Suppressor macrophage treated with lipopolysaccharide for 1 hour (primary cell): ENCODE data around the gene ZNF584.
A peak's percentile ranks its signal among the peaks of the same experiment; 100 is the strongest.
"Not testable (repeated sequence)": the region's sequence is repeated elsewhere in the genome, so short reads cannot be mapped to it uniquely, and the experiment has no call there.

Experiments
- DNase-seq, 3 donors: peaks; one replicate each; pipeline ENCODE4 v3.0.0-alpha.2; 2020 to 2022

Gene ZNF584

GRCh38 chr19:58408152-58409009, at the start of gene ZNF584:
Gene ZNF584 (plus strand): TSS chr19:58408649. CDS start chr19:58409148, 499 bp downstream.
- peak; percentile 96 to 98 (median 98) for DNase-seq

DNA sequence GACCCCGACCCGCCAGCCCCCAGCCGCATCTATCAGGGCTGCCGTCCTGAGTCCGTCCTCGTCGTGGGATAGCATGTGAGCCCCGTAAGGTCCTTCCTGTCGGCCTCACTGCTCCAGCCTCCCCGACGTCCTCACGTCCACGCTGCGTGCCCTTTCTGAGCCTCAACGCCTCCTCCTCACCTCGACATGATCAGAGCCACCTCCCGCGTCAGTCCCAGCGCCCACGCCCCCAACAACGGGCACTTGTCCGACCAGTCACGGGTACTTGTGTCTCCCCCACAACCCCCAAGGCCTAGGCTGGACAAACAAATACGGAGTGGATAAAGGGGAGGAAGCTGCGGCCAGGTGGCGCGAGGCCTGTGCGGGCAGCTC, 46.6 kb upstream of the ZNF584 start:
- peak; percentile 32 to 55 (median 33) for DNase-seq

GRCh38 chr19:58362272-58362994, 46.0 kb upstream of the ZNF584 start, which contains the start of gene ZNF497:
Gene ZNF497 (minus strand): TSS chr19:58362751. CDS start chr19:58357635, 5,116 bp downstream.
- DNase-seq, result peak; percentile 97 to 98 (median 98)

DNA sequence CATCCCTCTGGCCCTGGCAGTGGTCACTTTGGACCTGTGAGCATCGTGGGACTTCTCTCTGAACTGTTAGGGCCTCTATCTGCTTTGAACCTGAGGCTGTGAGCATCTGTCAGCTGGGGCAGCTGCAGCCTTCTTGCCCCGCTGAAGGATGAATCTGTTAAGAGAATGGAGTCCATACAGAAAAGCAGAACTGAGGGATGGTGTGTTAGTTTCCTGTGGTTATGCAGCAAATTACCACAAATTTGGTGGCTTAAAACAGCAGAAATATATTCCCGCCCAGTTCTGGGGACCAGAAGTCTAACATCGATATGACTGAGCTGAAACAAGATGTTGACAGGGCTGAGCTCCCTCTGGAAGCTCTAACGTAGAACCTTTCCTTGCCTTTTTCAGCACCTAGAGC, 44.3 kb upstream of the ZNF584 start:
- DNase-seq, result peak in 2 of 3 donors; percentile 24 to 40

DNA sequence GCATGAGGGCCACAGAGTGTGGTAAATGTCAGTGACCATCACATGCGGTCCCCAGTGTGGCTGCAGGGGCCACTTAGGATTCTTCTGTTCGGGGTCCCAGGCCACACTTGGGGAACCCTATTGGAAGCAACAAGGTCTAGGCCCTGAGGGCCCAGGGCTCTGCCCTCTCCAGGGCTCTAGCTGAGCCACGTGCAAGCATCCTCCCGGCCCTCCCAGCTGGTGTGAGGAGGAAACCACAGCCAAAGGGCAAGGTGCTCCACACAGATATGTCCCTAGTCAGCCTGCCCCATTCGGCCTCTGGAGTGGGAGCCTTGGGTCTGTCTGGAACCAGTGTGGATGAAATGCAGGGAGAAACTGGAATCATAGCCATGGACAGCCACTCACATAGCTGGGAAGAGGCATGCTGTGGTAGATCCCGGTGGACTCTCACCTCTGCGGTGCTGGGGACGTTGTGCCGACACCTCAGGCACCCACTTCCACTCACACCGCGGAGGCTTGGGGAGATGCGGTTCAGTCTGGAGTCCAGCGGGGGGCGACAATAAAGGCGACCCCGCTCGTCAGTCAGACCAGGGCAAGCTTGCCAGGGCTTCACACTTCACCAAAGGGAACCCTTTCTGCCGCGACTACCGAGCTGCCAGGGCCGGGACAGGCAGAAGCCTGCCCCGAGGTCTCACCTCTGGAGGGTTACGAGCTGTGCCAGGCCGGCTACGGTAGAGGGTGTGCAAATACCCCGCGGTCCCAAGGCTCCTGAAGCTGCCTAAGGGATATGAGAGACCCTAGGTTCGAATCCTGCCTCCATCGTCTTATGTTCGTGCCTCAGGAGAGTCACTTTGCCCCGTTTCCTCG, 41.6 kb upstream of the ZNF584 start:
- no peak for DNase-seq

DNA sequence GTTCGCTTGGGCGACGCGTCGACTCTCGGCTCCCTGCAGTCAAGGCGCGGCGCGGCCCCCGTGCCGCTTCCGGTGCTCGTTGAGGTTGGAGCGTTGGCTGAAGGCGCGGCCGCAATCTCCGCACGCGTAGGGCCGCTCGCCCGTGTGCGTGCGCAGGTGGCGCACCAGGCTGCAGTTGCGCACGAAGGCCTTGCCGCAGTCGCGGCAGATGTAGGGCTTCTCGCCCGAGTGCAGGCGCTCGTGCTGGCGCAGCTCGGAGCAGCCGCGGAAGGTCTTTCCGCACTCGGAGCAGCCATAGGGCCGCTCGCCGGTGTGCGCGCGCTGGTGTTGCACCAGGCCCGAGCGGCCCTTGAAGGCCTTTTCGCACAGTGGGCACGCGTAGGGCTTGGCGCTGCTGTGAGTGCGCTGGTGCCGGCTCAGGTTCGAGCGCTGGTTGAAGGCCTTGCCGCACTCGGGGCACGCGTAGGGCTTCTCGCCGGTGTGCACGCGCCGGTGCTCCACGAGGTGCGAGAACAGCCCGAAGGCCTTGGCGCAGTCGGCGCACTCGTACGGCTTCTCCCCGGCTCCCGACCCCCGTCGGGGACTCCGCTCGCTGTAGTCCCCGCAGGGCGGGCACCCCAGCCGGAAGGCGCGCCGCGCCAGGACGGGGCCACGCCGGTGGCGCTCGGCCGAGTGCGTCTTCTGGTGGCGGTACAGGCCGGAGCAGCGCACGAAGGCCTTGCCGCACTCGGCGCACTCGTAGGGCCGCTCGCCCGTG, 40.6 kb upstream of the ZNF584 start:
- DNase-seq, result no peak

- no peak for DNase-seq
These were observed 39.7 kb upstream of the ZNF584 start for GRCh38 chr19:58368561-58369360.

- no peak for DNase-seq
These were observed 35.9 kb upstream of the ZNF584 start for GRCh38 chr19:58372311-58373133.

- peak in 2 of 3 donors; percentile 47 to 53 for DNase-seq
These were observed 34.2 kb upstream of the ZNF584 start for GRCh38 chr19:58374200-58374599.

DNA sequence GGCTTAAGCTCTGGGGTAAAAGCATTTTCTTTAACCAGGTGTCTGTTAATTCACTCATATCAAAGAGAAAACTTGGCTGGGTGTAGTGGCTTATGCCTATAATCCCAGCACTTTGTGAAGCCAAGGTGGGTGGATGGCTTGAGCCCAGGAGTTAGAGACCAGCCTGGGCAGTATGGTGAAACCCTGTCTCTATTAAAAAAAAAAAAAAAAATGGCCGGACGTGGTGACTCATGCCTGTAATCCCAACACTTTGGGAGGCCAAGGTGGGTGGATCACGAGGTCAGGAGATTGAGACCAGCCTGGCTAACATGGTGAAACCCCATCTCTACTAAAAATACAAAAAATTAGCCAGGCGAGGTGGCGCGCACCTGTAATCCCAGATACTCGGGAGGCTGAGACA, 31.7 kb upstream of the ZNF584 start:
- not testable (repeated sequence) for DNase-seq

DNA sequence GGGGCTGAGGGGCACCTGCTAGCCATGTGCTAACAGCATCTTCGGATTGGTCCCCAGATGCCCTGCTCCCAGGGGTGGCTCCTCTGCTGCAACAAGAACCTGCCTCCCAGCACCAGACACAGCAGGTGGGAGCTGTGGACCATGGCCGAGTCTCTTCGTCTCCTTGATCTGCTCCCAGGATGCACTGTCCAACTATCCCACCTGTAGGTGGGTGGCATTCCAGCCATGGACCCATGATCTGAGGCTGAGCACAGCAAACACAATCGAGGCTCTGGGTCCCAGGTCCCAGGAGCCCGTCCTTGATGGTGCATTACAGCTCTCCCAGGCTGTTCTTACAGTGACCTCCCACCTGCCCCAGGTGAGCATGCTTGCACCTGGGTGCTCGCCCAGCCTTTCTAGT, 29.2 kb upstream of the ZNF584 start:
- no peak for DNase-seq

DNA sequence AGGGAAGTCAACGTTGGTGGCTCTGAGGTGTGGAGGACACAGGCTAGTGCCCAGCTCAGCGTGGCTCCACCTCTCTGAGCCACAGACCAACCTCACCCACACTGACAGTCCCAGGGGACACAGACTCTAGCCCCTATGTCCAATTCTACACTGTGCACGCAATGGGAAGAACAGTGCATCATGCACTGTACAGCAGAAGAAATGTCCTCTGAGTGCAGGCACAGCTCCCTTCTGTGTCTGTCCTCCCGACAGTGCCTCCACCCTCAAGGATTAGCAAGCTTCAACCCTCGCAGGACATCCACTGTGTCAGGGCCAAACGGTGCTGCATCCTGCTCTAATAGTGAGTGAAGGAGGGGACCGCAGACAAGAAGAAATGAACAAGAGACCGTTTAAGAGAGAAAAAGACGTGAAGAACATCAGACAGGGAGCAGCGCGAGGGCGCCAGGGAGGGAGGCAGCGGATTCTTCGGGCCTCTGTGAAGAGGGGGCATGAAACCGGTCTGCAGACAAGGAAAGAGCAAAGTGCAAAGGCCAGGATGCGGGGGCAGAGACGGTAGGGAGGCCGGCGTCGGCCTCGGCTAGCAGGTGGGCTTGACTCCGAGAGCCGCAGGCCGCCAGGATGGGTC, 28.3 kb upstream of the ZNF584 start:
- DNase-seq, result no peak

DNA sequence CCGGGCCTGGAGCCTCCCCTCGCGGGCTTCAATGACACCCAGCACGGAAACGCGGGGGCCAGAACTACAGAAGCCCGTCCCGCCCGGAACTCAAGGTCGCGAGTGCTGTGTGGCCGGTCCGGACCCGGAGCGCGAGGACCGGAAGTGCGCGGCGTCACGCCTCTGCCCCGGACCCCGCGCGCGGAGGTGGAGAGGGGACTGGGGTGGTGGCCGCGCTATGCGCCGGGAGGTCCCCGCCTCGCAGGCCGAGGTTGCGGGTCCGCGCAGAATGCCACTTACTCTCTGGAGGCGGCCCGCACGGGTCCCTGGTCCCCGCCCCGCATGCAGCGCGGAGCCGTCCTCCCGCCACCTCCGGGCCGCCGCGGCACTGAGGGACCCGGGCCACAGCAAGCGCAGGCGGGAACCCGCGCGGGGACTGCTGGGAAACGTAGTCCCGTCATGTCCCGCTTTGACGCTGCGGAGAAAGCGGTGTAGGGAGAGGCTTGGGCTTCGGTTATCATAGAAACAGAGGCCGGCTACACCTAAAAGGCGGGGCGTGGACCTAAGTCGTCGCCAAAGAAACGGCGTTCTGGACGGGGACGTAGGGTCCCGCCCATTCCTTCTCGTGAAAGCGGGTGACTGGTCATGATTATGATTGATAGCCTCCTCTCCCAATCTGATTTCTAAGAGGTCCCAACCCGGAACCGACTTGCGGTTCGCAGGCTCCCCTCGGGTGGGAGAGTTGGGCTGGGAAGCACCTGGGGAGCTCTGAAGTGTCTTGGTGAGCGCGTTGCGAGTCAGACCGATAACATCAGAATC, 27.6 kb upstream of the ZNF584 start, which contains the start of gene ZNF837:
Gene ZNF837, minus strand, starts transcription at position 369 of the 798 bp plus-strand sequence. CDS start 11,698 bp downstream, outside the sequence.
- DNase-seq, result peak; percentile 99 to 100 (median 100)

DNA sequence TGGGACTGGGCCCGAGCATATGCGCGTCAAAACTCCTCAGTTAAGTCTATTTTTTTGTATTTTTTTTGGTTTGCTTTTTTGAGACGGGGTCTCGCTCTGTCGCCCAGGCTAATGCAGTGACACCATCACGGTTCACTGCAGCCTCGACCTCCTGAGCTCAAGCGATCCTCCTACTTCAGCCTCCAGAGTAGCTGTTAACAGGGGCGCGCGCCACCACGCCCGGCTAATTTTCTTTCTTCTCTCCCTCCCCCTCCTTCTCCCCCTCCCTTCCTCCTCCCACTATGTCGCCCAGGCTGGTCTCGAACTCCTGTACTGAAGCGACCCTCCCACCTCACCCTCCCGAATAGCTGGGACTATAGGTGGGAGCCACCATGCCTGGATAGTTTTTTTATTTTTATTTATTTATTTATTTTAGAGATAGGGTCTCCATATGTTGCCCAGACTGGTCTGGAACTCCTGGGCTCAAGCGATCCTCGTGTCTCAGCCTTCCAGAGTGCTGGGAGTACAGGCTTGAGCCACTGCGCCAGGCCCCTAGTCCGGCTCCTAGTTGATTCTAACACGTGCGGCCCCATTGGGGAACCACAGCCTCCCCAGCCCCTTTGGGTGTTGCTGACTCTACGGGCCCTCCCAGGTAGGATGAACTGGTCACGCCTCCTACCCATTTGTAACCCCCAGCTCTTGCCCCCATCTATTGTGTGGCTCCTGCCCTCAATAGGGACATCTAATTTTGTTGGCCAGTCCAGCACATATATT, 26.8 kb upstream of the ZNF584 start:
- peak in 1 of 3 donors; percentile 10 for DNase-seq

- DNase-seq, result peak in 1 of 3 donors; percentile 14
These were observed 25.3 kb upstream of the ZNF584 start for GRCh38 chr19:58382997-58383603.

GRCh38 chr19:58385313-58385890, 23.0 kb upstream of the ZNF584 start:
- peak in 1 of 3 donors; percentile 3 for DNase-seq
